ENCODE measurements around the gene TCFL5. TPM values are rescaled to one million over a fixed set of nuclear protein-coding genes. Genes with fewer than 3 reads are reported as not detected.

The TCFL5 gene
- polyA plus RNA-seq, 3 donors: 0.38 to 3.5 (median 0.89) TPM

GRCh38 chr20:62889411-62889810 is 27.8 kb upstream of the TCFL5 start:
- no peak overlapping the region for H3K4me3 Mint-ChIP-seq
- Histone ChIP-seq H4K20me1 (ENCODE audit: insufficient read depth, low read length) (peaks cover 35% of the 10 kb centered on the region), H2AFZ (ENCODE audit: insufficient read depth, low read depth, low read length, poor library complexity, severe bottlenecking) (no peak overlapping the region), H3K4me2 (replicated peaks; ENCODE audit: extremely low read depth, low read length, poor library complexity, severe bottlenecking) (no peak overlapping the region), H3K79me2 (ENCODE audit: insufficient read depth, low read length) (no peaks in the 10 kb centered on the region), H3K4me1 (ENCODE audit: control insufficient read depth in 1 of 2, insufficient read depth in 2 of 2, low read length in 2 of 2) (peaks cover 0 to 5% of the 10 kb centered on the region in 2 donors), H3K27ac (ENCODE audit: low read depth in 1 of 2, low read length in 2 of 2) (no peak overlapping the region), H3K27me3 (ENCODE audit: control insufficient read depth in 2 of 2, insufficient read depth in 2 of 2, low read length in 2 of 2) (no peaks in the 10 kb centered on the region), H3K9ac (ENCODE audit: insufficient read depth, low read length, poor library complexity, severe bottlenecking) (no peak overlapping the region), H3K9me3 (replicated peaks in 1 of 2; ENCODE audit: control insufficient read depth in 1 of 2, insufficient read depth in 1 of 2, low read length in 2 of 2) (no peaks in the 10 kb centered on the region), H3K4me3 (replicated peaks in 1 of 3; ENCODE audit: low read depth in 2 of 3, low read length in 3 of 3) (no peak overlapping the region), H3K36me3 (replicated peaks in 1 of 2; ENCODE audit: control insufficient read depth in 1 of 2, insufficient read depth in 2 of 2, low read length in 2 of 2) (peaks cover 87 to 92% of the 10 kb centered on the region in 2 donors)
- no peaks in the 10 kb centered on the region for H3K9me3 Mint-ChIP-seq
- H3K36me3 Mint-ChIP-seq: peaks cover 82 to 90% of the 10 kb centered on the region in 2 donors
- no peak for DNase-seq
- H3K27ac Mint-ChIP-seq: peak overlapping the region in 1 of 7 donors; percentile 18
- 98% methylated on average over 7 of the region's 8 CpGs for WGBS (ENCODE audit: insufficient coverage)
- peaks cover 5% of the 10 kb centered on the region for H3K4me1 Mint-ChIP-seq
- H3K27me3 Mint-ChIP-seq (ENCODE audit: low read depth in 3 of 3): peaks cover 0 to 3% (median 0%) of the 10 kb centered on the region in 3 donors
- intact Hi-C loops (cut with micrococcal nuclease): no loop called here
- no peak for TF ChIP-seq CTCF (IDR thresholded peaks at IDR 0.05)

GRCh38 chr20:62888910-62889309 is 27.3 kb upstream of the TCFL5 start:
- Histone ChIP-seq H3K36me3 (replicated peaks in 1 of 2; ENCODE audit: control insufficient read depth in 1 of 2, insufficient read depth in 2 of 2, low read length in 2 of 2) (peaks cover 82 to 87% of the 10 kb centered on the region in 2 donors), H3K4me1 (ENCODE audit: control insufficient read depth in 1 of 2, insufficient read depth in 2 of 2, low read length in 2 of 2) (peaks cover 0 to 5% of the 10 kb centered on the region in 2 donors), H2AFZ (ENCODE audit: insufficient read depth, low read depth, low read length, poor library complexity, severe bottlenecking) (no peak overlapping the region), H3K27ac (ENCODE audit: low read depth in 1 of 2, low read length in 2 of 2) (no peak overlapping the region), H3K4me3 (replicated peaks in 1 of 3; ENCODE audit: low read depth in 2 of 3, low read length in 3 of 3) (no peak overlapping the region), H3K9me3 (replicated peaks in 1 of 2; ENCODE audit: control insufficient read depth in 1 of 2, insufficient read depth in 1 of 2, low read length in 2 of 2) (no peaks in the 10 kb centered on the region), H3K27me3 (ENCODE audit: control insufficient read depth in 2 of 2, insufficient read depth in 2 of 2, low read length in 2 of 2) (no peaks in the 10 kb centered on the region), H4K20me1 (ENCODE audit: insufficient read depth, low read length) (peaks cover 35% of the 10 kb centered on the region), H3K79me2 (ENCODE audit: insufficient read depth, low read length) (no peaks in the 10 kb centered on the region), H3K9ac (ENCODE audit: insufficient read depth, low read length, poor library complexity, severe bottlenecking) (no peak overlapping the region), H3K4me2 (replicated peaks; ENCODE audit: extremely low read depth, low read length, poor library complexity, severe bottlenecking) (no peak overlapping the region)
- Mint-ChIP-seq H3K9me3 (no peaks in the 10 kb centered on the region), H3K27me3 (ENCODE audit: low read depth in 3 of 3) (peaks cover 0 to 3% (median 0%) of the 10 kb centered on the region in 3 donors), H3K36me3 (peaks cover 77 to 88% of the 10 kb centered on the region in 2 donors), H3K27ac (no peak overlapping the region), H3K4me1 (peaks cover 5% of the 10 kb centered on the region), H3K4me3 (no peak overlapping the region)
- over 99% methylated on average over 17 of the region's 17 CpGs for WGBS (ENCODE audit: insufficient coverage)
- intact Hi-C loops (cut with micrococcal nuclease): no loop called here
- TF ChIP-seq CTCF (IDR thresholded peaks at IDR 0.05): no peak
- no peak for DNase-seq

Data from CD14-positive monocyte (primary cell).